HepG2 (cell line): ENCODE results near the gene APOC3. TPM values are rescaled to one million over a fixed set of nuclear protein-coding genes. Genes with fewer than 3 reads are reported as not detected.
A peak's percentile ranks its signal among the peaks of the same experiment; 100 is the strongest.

Experiments
- ATAC-seq: fragments of 200-7000 bp; cut with Tn5 transposase; 3 replicates; pipeline ENCODE4 v1.9.1; 2020; ENCODE audit warnings: mild to moderate bottlenecking, moderate library complexity
- BruUV-seq: library from RNA; stranded (reverse); fragments of 400-500 nt; replicated peaks from 2 replicates; lab custom pipeline; 2021; lab: Mats Ljungman, UMichigan
- CTCF ChIA-PET: fragments of 300-600 bp; formaldehyde crosslinking; extraction: SDS; loops from one replicate; lab custom pipeline; 2021; ENCODE audit warnings: low total read pairs, inconsistent platforms, low intra/inter-chr PET ratio; lab: Yijun Ruan, JAX
- POLR2A ChIA-PET: fragments of 350-600 bp; sonication (Branson Sonifier 250); formaldehyde crosslinking; loops from one replicate; lab custom pipeline; 2020; ENCODE audit warnings: antibody characterized with exemption, inconsistent platforms; lab: Yijun Ruan, JAX
- DNase-seq: peaks from one replicate; pipeline ENCODE4 v3.0.0-alpha.2; 2015; ENCODE audit warnings: low spot score
- FAIRE-seq: peaks from 3 replicates; lab custom pipeline; 2011; peaks lifted over from hg19 to GRCh38; lab: Jason Lieb, UNC
- H2AFZ ChIP-seq: one replicate; pipeline ENCODE4 v1.6.1; 2011; ENCODE audit warnings: low read length, inconsistent platforms
- H3K27ac ChIP-seq: fragments of 300-600 bp; 3 replicates; pipeline ENCODE4 v1.8.0; 2011; ENCODE audit warnings: mixed run types, mild to moderate bottlenecking, mixed read lengths, low read length, inconsistent platforms; ENCODE audit not compliant: insufficient read depth; ENCODE audit errors: extremely low read length
- H3K27me3 ChIP-seq, 2 experiments: fragments of 200-600 bp in 1 of 2; 2 replicates in 1 of 2; 3 replicates in 1 of 2; pipeline versions ENCODE4 v1.6.0 to v1.8.0; 2011; ENCODE audit warnings: low read length in 2 of 2, mild to moderate bottlenecking in 2 of 2, moderate library complexity in 2 of 2, inconsistent platforms in 1 of 2; ENCODE audit not compliant: insufficient read depth in 2 of 2, control insufficient read depth in 1 of 2
- H3K36me3 ChIP-seq, 2 experiments: fragments of 200-600 bp in 1 of 2; replicated peaks in 1 of 2; 2 replicates in 1 of 2; 3 replicates in 1 of 2; pipeline versions ENCODE4 v1.5.1 to v1.8.0; 2011; ENCODE audit warnings: low read length in 2 of 2, inconsistent platforms in 1 of 2; ENCODE audit not compliant: insufficient read depth in 2 of 2, control insufficient read depth in 1 of 2
- H3K4me1 ChIP-seq: 2 replicates; pipeline ENCODE4 v1.5.1; 2012; ENCODE audit warnings: low read length, inconsistent platforms; ENCODE audit not compliant: insufficient read depth
- H3K4me2 ChIP-seq: 2 replicates; pipeline ENCODE4 v1.6.0; 2011; ENCODE audit warnings: low read depth, low read length, inconsistent platforms
- H3K4me3 ChIP-seq, 3 experiments: fragments of 200-600 bp in 1 of 3; sonication (generic), shearing (Covaris generic) in 1 of 3; replicated peaks in 1 of 3; 2 replicates each; pipeline ENCODE4 v1.5.1; 2011 to 2016; ENCODE audit warnings: low read length in 3 of 3, inconsistent platforms in 2 of 3, low read depth in 2 of 3, mild to moderate bottlenecking in 2 of 3, control low read depth in 1 of 3, mixed read lengths in 1 of 3; ENCODE audit not compliant: insufficient read depth in 1 of 3
- H3K79me2 ChIP-seq: one replicate; pipeline ENCODE4 v1.6.1; 2011; ENCODE audit warnings: low read length, inconsistent platforms; ENCODE audit not compliant: insufficient read depth
- H3K9ac ChIP-seq: 2 replicates; pipeline ENCODE4 v1.6.0; 2011; ENCODE audit warnings: mild to moderate bottlenecking, low read depth, low read length, inconsistent platforms; ENCODE audit not compliant: insufficient read depth
- H3K9me3 ChIP-seq: 2 replicates; pipeline ENCODE4 v1.5.1; 2012; ENCODE audit warnings: mild to moderate bottlenecking, low read length
- H4K20me1 ChIP-seq: 2 replicates; pipeline ENCODE4 v1.6.0; 2011; ENCODE audit warnings: inconsistent platforms, mild to moderate bottlenecking, low read length, moderate library complexity; ENCODE audit not compliant: insufficient read depth
- CHCHD3 ChIP-seq: sonication (generic); formaldehyde crosslinking; IDR thresholded peaks from 2 replicates; pipeline ENCODE4 v1.8.0; 2022; ENCODE audit warnings: mild to moderate bottlenecking, missing genetic modification reagents, moderate library complexity
- KLF15 ChIP-seq: sonication (generic); formaldehyde crosslinking; IDR thresholded peaks from 2 replicates; pipeline ENCODE4 v1.8.1; 2023; ENCODE audit warnings: borderline replicate concordance, mild to moderate bottlenecking, inconsistent platforms, missing genetic modification reagents, mixed read lengths
- NCOR1 ChIP-seq: fragments of 200-600 bp; sonication (generic); IDR thresholded peaks from 2 replicates; pipeline ENCODE4 v1.7.0; 2017; ENCODE audit warnings: antibody characterized with exemption, low read length, borderline replicate concordance
- ZNF350 ChIP-seq: sonication (generic); formaldehyde crosslinking; IDR thresholded peaks from 2 replicates; pipeline ENCODE4 v1.4.0; 2020; ENCODE audit warnings: mild to moderate bottlenecking, low read depth, missing genetic modification reagents, borderline replicate concordance
- ZNF616 ChIP-seq: sonication (generic); formaldehyde crosslinking; IDR thresholded peaks from 2 replicates; pipeline ENCODE4 v1.5.0; 2020; ENCODE audit warnings: low read depth, mild to moderate bottlenecking, missing genetic modification reagents
- ZNF747 ChIP-seq: sonication (generic); formaldehyde crosslinking; IDR thresholded peaks from 2 replicates; pipeline ENCODE4 v1.8.1; 2023; ENCODE audit warnings: missing genetic modification reagents, mild to moderate bottlenecking, borderline replicate concordance
- ZNF792 ChIP-seq: IDR thresholded peaks from 2 replicates; pipeline ENCODE4 v1.6.1; 2016
- WGBS: methylation state at CpG from one replicate; pipeline ENCODE4 v1.1.6; 2017; ENCODE audit warnings: low lambda C conversion rate; 5-methylcytosine and 5-hydroxymethylcytosine counted together
- in situ Hi-C: cut with HindIII; loops from 2 replicates; pipeline ENCODE4 v1.10.0; 2017; ENCODE audit warnings: low pct_unique_long_range_greater_than_20kb; ENCODE audit not compliant: extremely low pct_ligation_motif_present
- intact Hi-C: fragments of 100-400 bp; cut with micrococcal nuclease; formaldehyde crosslinking; loops from one replicate; pipeline ENCODE4 v1.10.0; 2022; ENCODE audit not compliant: unreplicated experiment
- polyA plus RNA-seq, 8 experiments: library from polyadenylated mRNA; depleted of rRNA in 3 of 8; stranded (reverse) in 7 of 8; unstranded in 1 of 8; fragments of >200 nt; fragmentation: Illumina TruSeq in 4 of 8; extraction: Trizol in 4 of 8; gene quantifications; 2 replicates each; pipeline versions ENCODE4 v1.2.1 to v1.2.3, GENCODE V29; 2011 to 2016; ENCODE audit warnings: low read depth in 4 of 8, missing spikeins in 1 of 8, mixed read lengths in 1 of 8; ENCODE audit not compliant: insufficient read depth in 1 of 8
- total RNA-seq, 5 experiments: library from RNA; depleted of rRNA; stranded (reverse); fragments of >200 nt; fragmentation: Illumina TruSeq; extraction: Trizol; gene quantifications; 2 replicates each; pipeline ENCODE4 v1.2.3, GENCODE V29; 2016; ENCODE audit warnings: low read depth in 1 of 5
- TF ChIP-seq, protein P1 (sequence below): IDR thresholded peaks from 2 replicates; pipeline ENCODE4 v1.6.1; 2016
- TF ChIP-seq, protein P2 (sequence below): sonication (generic); formaldehyde crosslinking; IDR thresholded peaks from 2 replicates; pipeline ENCODE4 v1.4.0; 2020; ENCODE audit warnings: mild to moderate bottlenecking, missing genetic modification reagents

APOC3 gene
- total and polyA plus RNA-seq, 2 of the 13 experiments (the other 11 are each of a cell fraction or from before 2014, with no cell fraction given): 314 to 687 TPM

DNA sequence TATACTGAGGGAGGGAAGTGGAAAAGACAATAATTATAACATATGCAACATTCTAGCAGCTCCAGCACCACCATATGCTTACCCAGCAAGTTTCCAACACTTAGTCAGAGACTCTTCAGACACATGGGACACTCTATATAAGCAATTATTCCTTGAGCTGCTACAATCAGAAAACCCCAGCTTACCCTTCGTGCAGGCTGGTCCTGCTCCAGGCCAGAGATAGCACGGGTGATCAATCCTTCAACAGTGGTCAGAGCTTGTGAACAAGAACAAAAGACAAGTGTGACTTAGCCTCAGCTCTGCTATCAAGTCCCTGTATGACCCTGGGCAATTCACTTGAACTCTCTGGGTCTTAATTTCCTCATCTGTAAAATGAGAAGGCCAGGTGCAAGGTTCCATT is 43.4 kb upstream of the APOC3 start:
- CTCF ChIA-PET: no interaction called here
- 100% methylated on average over 2 of the region's 2 CpGs for WGBS
- intact Hi-C loops (no loop called here), in situ Hi-C loops (no loop called here)
- Histone ChIP-seq H3K9me3 (no peaks in the 10 kb centered on the region), H3K4me2 (peak overlapping the region; percentile 99; the same call in 1 of the 2 replicates), H3K79me2 (peaks cover 28% of the 10 kb centered on the region), H3K27ac (no peak overlapping the region), H3K9ac (0 out of 2 replicates have a peak overlapping the region, but pooled peaks have one; percentile 84)
- ATAC-seq (no peak), DNase-seq (no peak)
- no peak for TF ChIP-seq KLF15 (CRISPR knock-in tag)
- TF ChIP-seq, protein P1, sequence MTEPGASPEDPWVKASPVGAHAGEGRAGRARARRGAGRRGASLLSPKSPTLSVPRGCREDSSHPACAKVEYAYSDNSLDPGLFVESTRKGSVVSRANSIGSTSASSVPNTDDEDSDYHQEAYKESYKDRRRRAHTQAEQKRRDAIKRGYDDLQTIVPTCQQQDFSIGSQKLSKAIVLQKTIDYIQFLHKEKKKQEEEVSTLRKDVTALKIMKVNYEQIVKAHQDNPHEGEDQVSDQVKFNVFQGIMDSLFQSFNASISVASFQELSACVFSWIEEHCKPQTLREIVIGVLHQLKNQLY: no peak
- TF ChIP-seq, all 625 proteins: peak for 0
- FAIRE-seq: no peak
- Histone ChIP-seq H3K27me3 (no peaks in the 10 kb centered on the region; a peak in 1 of 5 replicates), H4K20me1 (no peaks in the 10 kb centered on the region), H2AFZ (no peak overlapping the region), H3K4me3 (no peak overlapping the region), H3K4me1 (peaks cover 43% of the 10 kb centered on the region), H3K36me3 (peaks cover 21 to 52% of the 10 kb centered on the region in 2 experiments)
- POLR2A ChIA-PET: interaction anchor here (2.1 to 17.3 kb wide), 4 partner anchors 11 to 53 kb away, joined by 7 to 1365 read pairs (median 184); partner anchors contain the start of genes APOA1, APOA4, APOC3 and BUD13
- no TSS peak for BruUV-seq

DNA sequence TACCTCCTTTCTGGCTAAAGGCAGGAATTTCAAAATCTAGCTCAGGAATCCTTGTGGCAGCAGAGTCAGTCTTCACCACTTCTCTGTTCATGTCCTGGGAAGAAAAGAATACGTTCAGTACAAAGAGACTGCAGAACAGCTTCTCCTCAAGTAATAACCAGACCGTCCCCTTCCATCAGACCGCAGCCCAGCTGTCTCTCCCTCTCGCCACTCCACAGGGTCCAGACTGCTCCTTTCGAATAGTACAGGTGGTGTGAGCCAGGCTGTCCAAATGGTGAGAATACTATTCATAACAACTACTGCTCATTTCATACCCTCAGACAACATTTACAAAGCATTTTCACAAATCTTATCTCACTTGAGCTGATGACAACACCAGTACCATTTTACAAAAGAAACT is 42.7 kb upstream of the APOC3 start:
- WGBS: 61% methylated on average over 5 of the region's 5 CpGs
- intact Hi-C loops (no loop called here), in situ Hi-C loops (no loop called here)
- peak overlapping the region; percentile 99 for H3K4me2 ChIP-seq
- no peaks in the 10 kb centered on the region; a peak in 1 of 5 replicates for H3K27me3 ChIP-seq
- no peak for ATAC-seq
- no peaks in the 10 kb centered on the region for H4K20me1 ChIP-seq
- FAIRE-seq: no peak
- H3K27ac ChIP-seq: no peak overlapping the region
- peaks cover 49% of the 10 kb centered on the region for H3K4me1 ChIP-seq
- H2AFZ ChIP-seq: no peak overlapping the region
- DNase-seq: no peak
- POLR2A ChIA-PET: interaction anchor here (1.1 to 17.3 kb wide), 6 partner anchors 12 to 53 kb away, joined by 3 to 1365 read pairs (median 42); partner anchors contain the start of genes APOA1, APOA4, APOC3 and BUD13
- H3K36me3 ChIP-seq: peaks cover 20 to 48% of the 10 kb centered on the region in 2 experiments
- peaks cover 34% of the 10 kb centered on the region for H3K79me2 ChIP-seq
- TSS peak; percentile 35 for BruUV-seq
- peak overlapping the region; percentile 84 for H3K9ac ChIP-seq
- CTCF ChIA-PET: no interaction called here
- H3K4me3 ChIP-seq: peak overlapping the region; percentile 79 to 90 (median 86)
- no peaks in the 10 kb centered on the region for H3K9me3 ChIP-seq
- no peak for TF ChIP-seq ZNF747 (CRISPR knock-in tag)
- no peak for TF ChIP-seq ZNF792 (CRISPR knock-in tag)
- TF ChIP-seq ZNF350: no peak
- TF ChIP-seq, protein P2, sequence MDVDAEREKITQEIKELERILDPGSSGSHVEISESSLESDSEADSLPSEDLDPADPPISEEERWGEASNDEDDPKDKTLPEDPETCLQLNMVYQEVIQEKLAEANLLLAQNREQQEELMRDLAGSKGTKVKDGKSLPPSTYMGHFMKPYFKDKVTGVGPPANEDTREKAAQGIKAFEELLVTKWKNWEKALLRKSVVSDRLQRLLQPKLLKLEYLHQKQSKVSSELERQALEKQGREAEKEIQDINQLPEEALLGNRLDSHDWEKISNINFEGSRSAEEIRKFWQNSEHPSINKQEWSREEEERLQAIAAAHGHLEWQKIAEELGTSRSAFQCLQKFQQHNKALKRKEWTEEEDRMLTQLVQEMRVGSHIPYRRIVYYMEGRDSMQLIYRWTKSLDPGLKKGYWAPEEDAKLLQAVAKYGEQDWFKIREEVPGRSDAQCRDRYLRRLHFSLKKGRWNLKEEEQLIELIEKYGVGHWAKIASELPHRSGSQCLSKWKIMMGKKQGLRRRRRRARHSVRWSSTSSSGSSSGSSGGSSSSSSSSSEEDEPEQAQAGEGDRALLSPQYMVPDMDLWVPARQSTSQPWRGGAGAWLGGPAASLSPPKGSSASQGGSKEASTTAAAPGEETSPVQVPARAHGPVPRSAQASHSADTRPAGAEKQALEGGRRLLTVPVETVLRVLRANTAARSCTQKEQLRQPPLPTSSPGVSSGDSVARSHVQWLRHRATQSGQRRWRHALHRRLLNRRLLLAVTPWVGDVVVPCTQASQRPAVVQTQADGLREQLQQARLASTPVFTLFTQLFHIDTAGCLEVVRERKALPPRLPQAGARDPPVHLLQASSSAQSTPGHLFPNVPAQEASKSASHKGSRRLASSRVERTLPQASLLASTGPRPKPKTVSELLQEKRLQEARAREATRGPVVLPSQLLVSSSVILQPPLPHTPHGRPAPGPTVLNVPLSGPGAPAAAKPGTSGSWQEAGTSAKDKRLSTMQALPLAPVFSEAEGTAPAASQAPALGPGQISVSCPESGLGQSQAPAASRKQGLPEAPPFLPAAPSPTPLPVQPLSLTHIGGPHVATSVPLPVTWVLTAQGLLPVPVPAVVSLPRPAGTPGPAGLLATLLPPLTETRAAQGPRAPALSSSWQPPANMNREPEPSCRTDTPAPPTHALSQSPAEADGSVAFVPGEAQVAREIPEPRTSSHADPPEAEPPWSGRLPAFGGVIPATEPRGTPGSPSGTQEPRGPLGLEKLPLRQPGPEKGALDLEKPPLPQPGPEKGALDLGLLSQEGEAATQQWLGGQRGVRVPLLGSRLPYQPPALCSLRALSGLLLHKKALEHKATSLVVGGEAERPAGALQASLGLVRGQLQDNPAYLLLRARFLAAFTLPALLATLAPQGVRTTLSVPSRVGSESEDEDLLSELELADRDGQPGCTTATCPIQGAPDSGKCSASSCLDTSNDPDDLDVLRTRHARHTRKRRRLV: no peak
- TF ChIP-seq ZNF616: 0 out of 2 replicates have a peak, but pooled peaks have one; percentile 11
- TF ChIP-seq NCOR1: no peak
- TF ChIP-seq CHCHD3: no peak
